NCI-H1048 (cell line): ENCODE measurements around the gene NYAP1.
A peak's percentile ranks its signal among the peaks of the same experiment; 100 is the strongest.
"Not testable (repeated sequence)": the region's sequence is repeated elsewhere in the genome, so short reads cannot be mapped to it uniquely, and the experiment has no call there.

Source experiments
- DNase-seq: peaks from one replicate; lab custom pipeline; 2025; lab: John Stamatoyannopoulos, UW

The NYAP1 gene

GRCh38 chr7:100483722-100484672 lies at the start of gene NYAP1:
Gene NYAP1, plus strand, starts transcription at chr7:100483927. Its CDS starts 1,385 bp downstream, at chr7:100485312.
- DNase-seq: peak; percentile 15

- no peak for DNase-seq
Observed at GRCh38 chr7:100434297-100435144, 49.2 kb upstream of the NYAP1 start.

GRCh38 chr7:100435401-100436304 lies 48.1 kb upstream of the NYAP1 start:
- no peak for DNase-seq

GRCh38 chr7:100437150-100438100 lies 46.3 kb upstream of the NYAP1 start:
- no peak for DNase-seq

GRCh38 chr7:100438172-100438571 lies 45.6 kb upstream of the NYAP1 start:
- DNase-seq: no peak

- DNase-seq: not testable (repeated sequence)
Observed at GRCh38 chr7:100438731-100439130, 45.0 kb upstream of the NYAP1 start.

- DNase-seq: not testable (repeated sequence)
Observed at GRCh38 chr7:100439244-100439643, 44.5 kb upstream of the NYAP1 start.

- no peak for DNase-seq
Observed at GRCh38 chr7:100441641-100442535, 41.8 kb upstream of the NYAP1 start.

- no peak for DNase-seq
Observed at GRCh38 chr7:100443096-100443840, 40.5 kb upstream of the NYAP1 start.

GRCh38 chr7:100444311-100445278 lies 39.1 kb upstream of the NYAP1 start:
- no peak for DNase-seq

GRCh38 chr7:100446040-100446439 lies 37.7 kb upstream of the NYAP1 start:
- DNase-seq: no peak

- not testable (repeated sequence) for DNase-seq
Observed at GRCh38 chr7:100447363-100447762, 36.4 kb upstream of the NYAP1 start.

GRCh38 chr7:100449190-100449795 lies 34.4 kb upstream of the NYAP1 start:
- no peak for DNase-seq

GRCh38 chr7:100452513-100452912 lies 31.2 kb upstream of the NYAP1 start:
- no peak for DNase-seq

- not testable (repeated sequence) for DNase-seq
Observed at GRCh38 chr7:100453854-100454253, 29.9 kb upstream of the NYAP1 start.

- no peak for DNase-seq
Observed at GRCh38 chr7:100455206-100455605, 28.5 kb upstream of the NYAP1 start.

- DNase-seq: no peak
Observed at GRCh38 chr7:100456562-100456961, 27.2 kb upstream of the NYAP1 start.
